Midbrain (tissue), 1 donor: ENCODE results near the gene SGCD.
"Not testable (repeated sequence)": the region's sequence is repeated elsewhere in the genome, so short reads cannot be mapped to it uniquely, and the experiment has no call there.

Experiments
- DNase-seq: peaks from one replicate; lab custom pipeline; 2025; lab: John Stamatoyannopoulos, UW

SGCD gene

GRCh38 chr5:156631005-156631404 lies 304.0 kb downstream of the SGCD start:
- DNase-seq: no peak

GRCh38 chr5:156634301-156634700 lies 307.3 kb downstream of the SGCD start:
- no peak for DNase-seq

GRCh38 chr5:156640691-156641241 lies 313.8 kb downstream of the SGCD start:
- DNase-seq: no peak

GRCh38 chr5:156641686-156642085 lies 314.7 kb downstream of the SGCD start:
- no peak for DNase-seq

- no peak for DNase-seq
Measured at GRCh38 chr5:156647034-156647451, 320.1 kb downstream of the SGCD start.

DNA sequence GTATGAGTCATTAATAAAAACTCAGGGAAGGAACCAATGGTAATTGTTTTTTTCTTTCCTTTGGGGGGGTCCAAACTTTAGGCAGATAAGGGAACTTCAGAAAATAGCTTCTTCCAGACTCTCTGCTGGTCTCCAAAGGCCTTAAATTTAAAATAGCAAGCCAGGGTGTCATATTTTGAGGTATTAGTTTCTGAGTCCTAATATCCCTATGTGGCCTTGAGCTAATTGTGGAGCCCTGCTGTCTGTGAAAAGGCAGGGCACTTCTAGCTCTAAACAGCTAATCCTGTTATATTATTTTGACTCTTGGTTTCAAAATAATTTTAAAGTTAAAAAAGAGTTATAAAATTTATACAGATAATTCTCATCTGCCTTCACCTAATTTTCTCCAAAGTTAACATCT lies 327.5 kb downstream of the SGCD start:
- DNase-seq: no peak

DNA sequence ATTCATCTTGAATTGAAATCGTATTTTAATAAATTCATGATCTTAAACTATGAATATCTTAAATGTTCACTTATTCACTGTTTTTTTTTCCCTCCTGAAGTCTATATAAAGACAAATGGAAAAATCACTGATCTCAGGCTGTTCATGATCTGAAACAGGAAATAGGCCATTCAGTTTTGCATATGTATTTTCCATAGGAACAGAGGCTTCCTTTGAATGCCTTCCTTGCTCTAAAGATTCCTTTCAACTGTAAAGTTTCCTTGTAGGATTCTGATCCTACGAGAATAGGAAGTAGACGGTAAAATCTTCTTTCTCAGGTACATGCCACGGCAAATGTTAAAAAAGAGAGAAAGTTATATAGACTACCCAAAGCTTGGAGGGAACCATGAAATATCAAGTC lies 328.8 kb downstream of the SGCD start:
- no peak for DNase-seq

GRCh38 chr5:156664832-156665231 lies 337.9 kb downstream of the SGCD start:
- DNase-seq: not testable (repeated sequence)

DNA sequence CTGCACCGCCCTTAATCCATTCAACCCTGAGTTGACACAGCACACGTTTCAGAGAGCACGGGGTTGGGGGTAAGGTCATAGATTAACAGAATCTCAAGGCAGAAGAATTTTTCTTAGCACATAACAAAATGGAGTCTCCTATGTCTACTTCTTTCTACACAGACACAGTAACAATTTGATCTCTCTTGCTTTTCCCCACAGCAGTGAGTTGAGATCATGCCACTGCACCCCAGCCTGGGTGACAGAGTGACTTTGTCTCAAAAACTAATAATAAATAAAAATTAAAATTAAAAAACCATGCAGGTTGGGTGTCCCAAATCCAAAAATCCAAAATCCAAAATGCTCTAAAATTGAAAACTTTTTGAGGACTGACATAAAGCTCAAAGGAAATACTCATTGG lies 339.7 kb downstream of the SGCD start:
- DNase-seq: not testable (repeated sequence)

GRCh38 chr5:156667616-156668015 lies 340.7 kb downstream of the SGCD start:
- no peak for DNase-seq

GRCh38 chr5:156669416-156669815 lies 342.5 kb downstream of the SGCD start:
- DNase-seq: no peak

DNA sequence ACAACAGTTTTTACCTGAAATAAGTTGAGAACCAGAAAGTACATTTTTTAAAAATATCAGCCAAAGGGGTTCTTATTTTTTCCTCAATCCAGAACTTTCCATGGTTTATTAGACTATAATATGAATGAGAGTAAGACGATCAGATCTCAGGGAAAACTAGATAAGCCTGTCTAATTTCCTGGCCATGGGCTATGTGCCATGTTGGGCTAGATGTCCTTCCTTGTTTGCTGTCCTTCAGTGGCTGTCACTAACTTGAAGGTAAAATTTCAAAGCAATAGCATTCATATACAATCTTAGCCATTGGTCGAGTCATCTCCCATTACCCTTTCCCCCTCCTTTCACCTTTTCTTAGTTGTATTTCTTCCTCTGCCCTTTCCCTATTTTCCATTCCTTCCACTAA lies 343.7 kb downstream of the SGCD start:
- no peak for DNase-seq

GRCh38 chr5:156675395-156675794 lies 348.4 kb downstream of the SGCD start:
- DNase-seq: no peak

- no peak for DNase-seq
Measured at GRCh38 chr5:156677963-156678362, 351.0 kb downstream of the SGCD start.

- no peak for DNase-seq
Measured at GRCh38 chr5:156678484-156678883, 351.5 kb downstream of the SGCD start.

DNA sequence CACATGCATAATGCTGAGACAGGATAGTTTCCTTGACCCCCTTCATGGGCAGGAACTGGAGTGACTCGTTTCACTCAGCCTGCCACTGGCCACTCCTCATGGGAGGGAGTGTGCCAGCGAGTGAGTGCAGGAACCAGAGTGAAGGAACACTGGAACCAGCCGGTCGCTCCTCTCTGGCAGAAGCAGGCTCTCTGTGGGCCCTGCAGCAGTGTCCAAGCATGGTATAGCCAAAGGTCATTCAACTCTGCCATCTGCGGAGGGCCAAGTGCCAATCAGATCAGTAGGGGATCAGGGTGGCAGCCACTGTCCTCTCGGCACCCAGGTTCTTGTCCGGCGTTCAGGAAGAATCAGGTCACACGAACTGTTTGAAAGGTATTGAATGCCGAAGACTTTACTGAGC lies 353.9 kb downstream of the SGCD start:
- no peak for DNase-seq

GRCh38 chr5:156681265-156681664 lies 354.3 kb downstream of the SGCD start:
- DNase-seq: no peak

DNA sequence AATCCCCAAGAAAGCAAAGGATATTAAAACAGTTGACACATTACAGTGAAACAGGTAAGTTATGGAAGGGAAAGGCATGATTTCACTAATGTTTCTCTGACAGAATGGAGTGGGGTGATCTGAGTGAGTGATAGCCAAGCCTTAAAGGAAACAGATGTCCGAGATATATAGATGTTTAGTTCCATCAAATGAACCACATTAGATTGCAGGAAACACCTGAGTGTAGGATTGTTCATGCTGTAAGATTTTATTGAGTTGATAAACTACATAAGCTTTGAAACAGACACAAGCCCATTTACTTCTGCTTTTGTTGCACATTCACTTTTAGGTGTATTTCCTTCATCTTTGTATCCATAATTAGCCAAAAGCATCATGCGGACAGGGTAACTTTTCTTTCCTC lies 356.0 kb downstream of the SGCD start:
- DNase-seq: no peak

DNA sequence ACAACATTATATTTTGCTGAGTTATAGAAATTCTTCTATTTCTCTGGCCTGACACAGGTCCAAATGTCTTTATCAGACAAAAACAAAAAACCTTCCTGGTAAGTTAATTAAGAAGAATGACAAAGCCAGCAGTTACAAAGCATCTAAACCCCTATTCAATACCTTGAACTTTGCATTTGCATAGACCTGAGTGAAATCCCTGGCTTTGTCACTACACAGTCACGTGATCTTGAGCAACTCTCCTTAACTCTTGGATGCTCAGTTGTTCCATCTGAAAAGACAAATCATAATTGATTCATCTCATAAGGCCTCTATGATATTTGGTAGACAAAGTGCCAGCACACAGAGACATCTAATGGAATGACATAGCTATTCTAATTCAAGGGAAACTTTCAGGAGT lies 356.5 kb downstream of the SGCD start:
- DNase-seq: no peak

- DNase-seq: no peak
Measured at GRCh38 chr5:156684216-156684615, 357.3 kb downstream of the SGCD start.

DNA sequence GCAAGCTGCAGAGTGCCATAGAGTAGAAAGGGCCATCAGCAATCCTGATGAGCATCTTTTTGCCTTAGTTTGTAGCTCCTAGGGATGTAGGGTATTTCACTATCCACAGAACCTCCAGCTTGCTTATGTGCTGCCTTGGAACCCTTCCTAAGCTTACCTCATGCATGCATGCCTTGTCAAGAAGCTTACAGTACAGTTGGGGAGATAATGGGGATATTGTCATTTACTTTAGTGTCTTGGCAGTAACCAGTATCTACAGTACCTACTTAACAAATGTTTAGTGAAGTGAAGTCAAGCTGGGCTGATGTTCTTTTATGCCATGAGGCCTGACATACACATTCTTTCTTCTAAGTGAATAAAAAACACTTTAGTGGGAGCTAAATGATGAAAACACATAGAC lies 358.5 kb downstream of the SGCD start:
- no peak for DNase-seq

- no peak for DNase-seq
Measured at GRCh38 chr5:156686380-156686779, 359.4 kb downstream of the SGCD start.

DNA sequence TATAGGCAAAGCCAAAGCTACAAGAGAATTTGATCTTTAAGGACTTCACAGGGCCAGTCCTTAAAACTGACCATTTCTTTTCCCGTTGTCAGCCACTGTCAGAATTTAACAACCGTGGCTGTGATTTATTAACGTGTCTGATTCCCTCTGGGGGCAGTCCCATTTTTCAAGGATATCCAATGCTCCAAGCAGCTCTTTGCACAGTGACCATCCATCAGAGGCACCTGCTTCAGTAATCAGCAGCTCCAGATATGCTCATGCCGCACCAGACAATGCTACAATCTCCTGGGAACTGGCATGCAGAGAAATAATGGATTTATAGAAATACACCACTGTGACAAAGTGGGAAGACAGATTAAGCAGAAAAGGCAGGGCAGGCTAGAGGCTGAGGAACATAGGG lies 359.8 kb downstream of the SGCD start:
- no peak for DNase-seq

DNA sequence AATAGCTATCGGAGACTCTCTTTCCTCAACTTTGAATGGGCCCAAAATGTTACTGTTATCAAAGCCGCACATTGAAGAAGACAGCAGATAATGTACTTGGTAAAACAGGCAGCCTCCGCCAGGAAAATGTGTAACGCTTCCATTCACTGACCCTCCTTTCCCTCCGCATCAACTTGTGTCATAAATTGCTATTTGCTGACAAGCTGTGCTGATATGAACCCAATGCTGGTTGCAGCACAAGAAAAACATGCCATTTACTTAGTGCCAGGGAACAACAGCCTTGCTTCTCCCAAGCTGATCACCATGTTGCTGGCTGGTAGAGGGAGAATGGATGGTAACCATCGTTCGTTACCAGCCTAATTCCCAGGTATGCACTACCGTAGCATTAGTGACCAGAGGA lies 360.6 kb downstream of the SGCD start:
- no peak for DNase-seq

GRCh38 chr5:156691572-156691971 lies 364.6 kb downstream of the SGCD start:
- DNase-seq: no peak
